Amniotic stem cell (primary cell): ENCODE data around the gene ATRX.
"Not testable (repeated sequence)": the region's sequence is repeated elsewhere in the genome, so short reads cannot be mapped to it uniquely, and the experiment has no call there.

Experiments used
- DNase-seq: peaks from one replicate; lab custom pipeline; 2025; lab: John Stamatoyannopoulos, UW

ATRX gene

DNA sequence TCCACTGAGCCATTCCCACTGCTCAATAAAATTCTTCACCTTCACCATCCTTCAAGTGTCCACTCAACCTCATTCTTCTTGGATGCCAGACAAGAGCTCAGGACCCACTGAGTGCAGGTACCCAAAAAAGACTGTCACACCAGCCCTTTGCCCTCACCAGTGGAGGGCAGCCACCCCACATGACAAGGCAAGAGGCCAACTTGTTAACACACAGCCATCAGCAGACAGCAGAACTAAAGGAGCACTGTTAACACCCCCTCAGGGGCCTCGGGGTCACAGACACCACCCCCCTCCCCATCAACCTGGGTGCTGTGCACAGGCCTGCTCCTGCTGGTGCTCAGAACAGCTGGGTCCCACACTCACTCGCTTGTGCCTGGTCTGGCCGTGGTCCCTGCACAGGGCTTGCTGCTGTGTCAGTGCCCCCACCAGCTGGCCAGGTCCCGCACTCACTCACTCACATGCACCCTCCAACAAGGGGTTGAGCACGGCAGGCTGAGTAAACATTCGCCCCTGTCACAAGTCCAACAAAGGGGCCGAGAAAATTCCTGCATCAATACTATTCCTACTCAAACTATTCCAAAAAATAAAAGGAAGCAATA, 54.1 kb downstream of the ATRX start:
- DNase-seq: no peak

DNA sequence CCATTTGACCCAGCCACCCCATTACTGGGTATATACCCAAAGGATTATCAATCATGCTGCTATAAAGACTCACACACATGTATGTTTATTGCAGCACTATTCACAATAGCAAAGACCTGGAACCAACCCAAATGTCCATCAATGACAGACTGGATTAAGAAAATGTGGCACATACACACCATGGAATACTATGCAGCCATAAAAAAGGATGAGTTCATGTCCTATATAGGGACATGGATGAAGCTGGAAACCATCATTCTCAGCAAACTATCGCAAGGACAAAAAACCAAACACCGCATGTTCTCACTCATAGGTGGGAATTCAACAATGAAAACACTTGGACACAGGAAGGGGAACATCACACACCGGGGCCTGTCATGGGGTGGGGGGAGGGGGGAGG, 59.9 kb downstream of the ATRX start:
- DNase-seq: not testable (repeated sequence)

DNA sequence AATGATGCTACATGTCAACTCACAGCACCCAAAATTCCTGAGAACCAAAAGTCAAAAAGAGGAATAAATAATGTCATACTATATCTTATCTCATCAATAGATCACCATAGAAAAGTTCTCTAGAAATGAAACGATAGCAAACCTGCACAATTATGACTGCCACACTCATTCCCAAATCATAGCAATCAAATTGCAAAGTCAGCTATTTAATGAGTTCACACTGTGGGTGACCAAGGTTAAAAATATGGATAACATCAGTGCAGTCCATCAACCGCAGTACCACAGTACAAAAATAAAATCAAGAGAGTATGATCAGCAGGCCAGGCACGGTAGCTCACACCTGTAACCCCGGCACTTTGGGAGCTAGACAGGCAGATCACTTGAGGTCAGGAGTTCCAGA, 62.3 kb downstream of the ATRX start:
- no peak for DNase-seq

DNA sequence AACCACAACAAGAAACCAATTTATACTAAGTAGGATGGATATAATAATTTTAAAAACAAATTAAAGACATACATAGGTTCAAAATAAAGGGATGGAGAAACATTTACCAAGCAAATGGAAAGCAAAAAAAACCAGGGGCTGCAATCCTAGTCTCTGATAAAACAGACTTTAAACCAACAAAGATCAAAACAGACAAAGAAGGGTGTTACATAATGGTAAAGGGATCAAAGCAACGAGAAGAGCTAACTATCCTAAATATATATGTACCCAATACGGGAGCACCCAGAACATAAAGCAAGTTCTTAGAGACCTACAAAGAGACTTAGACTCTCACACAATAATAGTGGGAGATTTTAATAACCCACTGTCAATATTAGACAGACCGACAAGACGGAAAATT, 66.6 kb downstream of the ATRX start:
- DNase-seq: no peak

DNA sequence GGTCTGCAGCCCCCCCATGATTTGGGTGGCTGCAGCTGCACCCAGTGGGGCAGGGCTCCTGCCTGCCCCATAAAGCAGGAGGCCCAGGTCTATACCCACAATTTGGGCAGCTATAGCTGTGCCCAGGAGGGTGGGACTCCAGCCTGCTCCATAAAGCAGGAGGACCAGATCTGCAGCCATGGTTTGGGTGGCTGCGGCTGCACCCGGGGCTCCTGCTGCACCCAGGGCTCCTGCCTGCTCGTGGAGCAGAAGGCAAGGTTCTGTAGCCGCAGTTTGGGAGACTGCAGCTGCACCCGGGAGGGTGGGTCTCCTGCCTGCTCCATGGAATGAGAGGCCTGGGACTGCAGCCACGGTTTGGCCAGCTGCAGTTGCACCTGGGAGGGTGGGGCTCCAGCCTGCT, 81.1 kb downstream of the ATRX start:
- no peak for DNase-seq

DNA sequence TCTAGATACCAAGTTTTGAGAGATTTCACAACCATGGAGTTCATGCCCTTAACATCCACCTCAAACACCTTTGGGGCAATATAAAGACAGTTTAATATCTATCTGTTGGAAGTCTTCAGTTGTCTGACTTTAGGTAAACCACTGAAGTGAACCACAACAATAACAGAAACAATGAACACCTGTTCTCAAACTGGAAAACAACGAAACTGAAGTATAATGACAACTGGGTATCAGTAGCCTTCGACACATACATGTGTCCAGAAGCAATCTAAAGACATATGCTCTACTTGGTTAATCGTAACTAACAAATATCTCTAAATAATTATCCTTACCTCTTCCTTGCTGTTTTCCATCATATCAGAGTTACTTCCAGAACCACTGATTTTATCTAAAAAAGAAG, 87.8 kb downstream of the ATRX start:
- DNase-seq: no peak

DNA sequence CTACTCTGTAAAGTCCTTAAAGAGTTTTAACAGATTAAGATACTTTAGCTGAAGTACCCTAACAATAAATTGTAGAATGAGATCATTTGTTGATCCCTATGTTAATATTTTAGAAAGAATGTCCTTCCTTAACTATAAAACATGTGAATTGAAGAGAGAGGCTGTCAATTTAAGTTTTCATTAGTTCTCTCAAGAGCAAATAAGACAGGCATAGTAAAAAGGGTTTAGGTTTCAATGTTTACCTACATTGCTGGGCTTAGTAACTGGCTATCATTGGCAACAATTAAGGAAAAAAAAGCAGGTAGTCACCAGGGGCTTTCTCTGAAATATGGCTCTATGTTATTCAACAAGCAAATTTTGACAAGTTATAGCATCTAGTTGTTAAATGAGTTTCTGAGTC, 91.5 kb downstream of the ATRX start:
- DNase-seq: no peak

DNA sequence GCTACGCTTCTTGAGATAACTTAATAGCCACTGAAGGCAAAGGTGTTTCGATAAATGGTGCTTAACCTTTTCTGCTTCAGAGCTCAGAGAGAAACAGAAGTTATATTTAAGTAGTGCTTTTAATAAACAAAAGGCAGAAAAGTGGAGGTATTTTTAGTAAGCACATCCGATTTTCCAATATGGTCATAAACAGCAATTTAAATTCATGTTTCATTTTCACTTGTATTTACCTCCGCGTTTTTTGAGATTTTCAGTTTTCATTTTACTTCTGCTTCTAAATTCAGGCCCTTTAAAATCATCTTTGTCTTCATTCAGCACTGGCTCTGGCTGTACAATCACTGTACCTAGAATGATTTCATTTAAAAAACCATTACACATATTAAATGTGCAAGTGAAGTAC, 92.4 kb downstream of the ATRX start:
- no peak for DNase-seq

DNA sequence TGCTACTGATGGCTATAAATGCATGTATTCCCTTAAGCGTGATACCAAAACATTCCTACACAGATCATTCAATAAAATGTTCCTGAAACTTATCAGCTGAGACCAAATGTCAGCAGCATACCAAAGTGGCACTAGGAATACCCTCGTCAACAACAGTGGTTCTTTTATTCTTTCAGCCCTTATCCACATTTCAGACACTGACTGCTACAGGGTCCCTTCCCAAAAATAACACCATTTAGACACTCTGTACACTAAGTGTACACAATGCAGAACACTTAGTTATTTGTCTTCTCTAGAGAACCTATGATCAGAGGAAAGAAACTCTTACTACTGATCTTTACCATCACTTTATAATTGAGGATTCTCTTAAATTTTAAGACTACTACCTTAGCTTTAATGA, 94.1 kb downstream of the ATRX start:
- no peak for DNase-seq

DNA sequence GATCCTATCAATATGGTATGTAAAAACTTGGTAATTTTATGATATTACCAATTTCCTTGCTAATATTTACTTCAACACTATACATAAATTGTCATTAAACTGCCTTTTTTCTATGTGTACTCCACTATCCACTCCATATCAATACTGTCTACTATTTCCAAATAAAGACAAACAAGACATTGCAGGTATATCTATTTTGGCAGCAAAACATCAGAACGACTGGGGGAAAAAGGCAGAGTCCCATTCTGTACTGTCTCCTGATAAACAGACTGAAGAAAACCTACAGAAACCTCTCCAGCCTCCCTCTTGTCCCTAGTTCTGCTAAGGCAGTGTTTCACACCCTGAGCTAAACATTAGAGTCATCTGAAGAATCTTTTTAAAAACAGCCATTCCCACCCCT, 96.6 kb downstream of the ATRX start:
- DNase-seq: no peak

DNA sequence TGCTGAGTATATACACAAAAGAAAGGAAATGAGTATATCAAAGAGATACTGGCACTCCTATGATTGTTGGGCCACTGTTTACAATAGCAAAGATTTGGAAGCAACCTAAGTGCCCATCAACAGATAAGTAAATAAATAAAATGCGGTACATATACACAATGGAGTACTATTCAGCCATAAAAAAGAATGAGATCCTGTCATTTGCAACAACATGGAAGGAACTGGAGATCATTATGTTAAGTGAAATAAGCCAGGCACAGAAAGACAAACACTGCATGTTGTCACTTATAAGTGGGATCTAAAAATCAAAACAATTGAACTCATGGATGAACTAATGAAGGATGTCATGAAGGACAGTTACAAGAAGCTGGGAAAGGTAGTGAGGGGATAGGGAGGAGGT, 100.3 kb downstream of the ATRX start:
- DNase-seq: not testable (repeated sequence)

DNA sequence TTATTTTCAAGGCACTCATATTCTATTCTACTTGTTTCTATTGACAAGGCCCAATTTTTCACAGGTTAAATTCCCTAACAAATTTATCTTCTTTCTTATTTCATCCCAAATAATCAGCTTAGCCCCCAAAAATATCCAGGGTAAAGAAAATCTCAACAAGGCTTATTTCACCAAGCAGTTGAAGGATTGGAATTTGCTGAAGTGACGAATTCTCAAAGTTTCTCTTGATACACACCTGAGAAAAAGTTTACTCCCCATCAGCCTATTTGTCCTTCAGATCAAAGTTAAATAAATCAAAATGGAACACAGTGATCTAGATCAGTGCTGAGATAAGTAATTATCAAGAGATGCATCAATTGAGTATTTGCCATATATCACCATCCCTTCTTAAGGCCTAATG, 106.9 kb downstream of the ATRX start:
- DNase-seq: no peak

DNA sequence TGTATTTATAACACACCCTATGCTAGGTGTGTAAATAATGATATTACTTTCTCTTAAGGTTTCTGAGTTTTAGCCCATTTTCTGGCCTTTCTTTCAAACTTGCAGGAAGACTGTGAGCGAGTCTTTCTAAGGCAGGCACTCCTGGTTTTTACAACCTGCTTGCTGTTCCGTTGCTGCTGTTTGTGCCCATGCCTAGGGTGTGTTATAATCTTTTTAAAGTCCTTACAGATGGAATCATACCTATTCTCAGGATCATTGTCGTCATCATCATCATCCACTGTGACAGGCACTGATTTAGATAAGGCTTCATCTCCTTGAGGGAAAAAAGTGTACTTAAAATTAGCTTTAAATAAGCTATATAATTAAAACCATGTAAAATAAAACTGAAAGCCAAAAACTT, 110.0 kb downstream of the ATRX start:
- no peak for DNase-seq

DNA sequence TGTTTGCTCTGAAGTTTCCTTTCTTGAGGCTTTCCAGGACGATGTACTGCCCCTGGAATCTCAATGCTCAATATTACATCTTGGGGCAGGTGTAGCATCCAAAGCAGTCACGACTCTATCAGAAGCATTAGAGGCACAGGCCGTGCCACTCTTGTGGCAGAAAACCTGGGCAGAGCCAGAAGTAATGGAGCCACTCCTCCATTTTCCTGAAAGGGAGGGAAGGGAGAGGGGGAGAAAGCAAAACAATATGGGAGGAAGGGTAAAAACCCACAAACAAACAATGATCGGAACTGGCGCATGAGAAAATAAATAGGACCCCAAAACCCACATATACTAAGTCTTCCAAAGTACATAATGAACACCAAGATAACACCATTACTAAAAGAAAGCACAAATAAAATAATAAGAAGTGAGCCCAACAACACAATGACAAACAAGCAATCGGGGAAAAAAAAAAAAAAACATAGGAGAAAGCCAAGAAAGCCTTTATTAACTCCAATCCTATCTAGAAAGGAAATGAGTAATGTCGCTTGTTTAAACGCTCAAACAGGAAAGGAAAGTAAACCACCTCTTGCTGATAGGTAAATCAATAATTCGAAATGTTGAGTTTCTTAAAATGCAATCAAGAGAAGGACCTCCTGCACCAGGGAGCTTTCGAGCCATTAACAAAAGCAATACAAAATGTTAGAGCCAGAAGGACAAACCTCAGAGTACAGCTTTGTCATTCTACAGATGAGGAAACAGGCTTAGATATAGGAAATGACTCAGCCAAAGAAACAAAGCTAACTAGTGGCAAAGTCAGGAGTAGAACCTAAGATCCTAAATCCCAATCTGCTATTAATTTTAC, 117.4 kb downstream of the ATRX start:
- DNase-seq: no peak

DNA sequence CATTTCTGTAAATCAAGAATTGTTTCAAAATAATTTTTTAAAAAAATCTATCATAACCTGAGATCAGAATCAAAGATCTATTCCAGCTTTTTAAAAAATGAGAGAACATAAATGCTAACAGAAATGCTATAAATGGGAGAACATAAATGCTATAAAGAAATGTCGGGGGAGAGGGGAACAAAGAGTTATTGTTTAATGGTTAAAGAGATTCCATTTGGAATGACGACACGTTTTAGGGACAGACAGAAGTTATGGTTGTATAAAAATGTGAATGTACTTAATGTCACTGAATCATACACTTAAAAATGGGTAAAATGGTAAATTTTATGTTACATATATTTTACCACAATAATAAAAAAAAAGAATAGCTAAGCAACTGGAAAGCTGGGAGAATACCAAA, 127.1 kb downstream of the ATRX start:
- DNase-seq: no peak

DNA sequence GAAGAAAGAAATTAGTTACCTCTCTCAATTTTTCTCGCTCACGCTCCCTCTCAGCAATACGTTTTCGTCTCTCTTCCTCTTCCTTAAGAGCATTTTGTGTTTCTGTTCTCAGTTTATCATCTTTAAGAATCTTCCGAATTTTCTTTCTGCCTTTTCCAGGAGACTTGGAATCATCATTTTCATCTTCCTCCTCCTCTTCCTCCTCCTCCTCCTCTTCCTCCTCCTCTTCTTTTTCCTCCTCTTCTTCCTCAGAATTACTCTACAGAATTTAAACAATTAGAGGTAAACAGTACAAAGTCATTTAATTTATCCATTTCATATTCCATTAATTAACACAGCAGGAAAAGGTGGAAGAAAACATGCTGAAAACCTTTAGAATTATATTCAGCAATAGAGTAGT, 133.9 kb downstream of the ATRX start:
- no peak for DNase-seq

DNA sequence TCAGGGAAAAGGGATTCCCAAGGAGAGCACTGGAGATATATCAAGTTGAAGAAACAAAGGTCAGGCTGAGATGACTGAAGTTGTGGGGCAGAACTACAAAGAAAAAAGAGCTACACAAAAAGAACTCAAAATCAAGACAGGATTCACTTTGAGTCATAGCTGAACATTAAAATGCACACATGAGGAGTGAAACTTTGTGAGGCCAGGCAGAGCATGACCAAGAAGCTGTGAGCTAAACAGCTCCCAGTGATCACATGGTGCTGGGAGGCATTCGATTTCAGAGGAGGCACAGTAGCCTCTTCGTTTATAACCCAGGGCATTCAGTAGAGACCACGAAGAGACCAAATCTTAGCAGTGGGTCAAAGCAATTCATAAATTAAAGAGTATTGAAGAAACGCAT, 145.3 kb downstream of the ATRX start:
- DNase-seq: no peak

DNA sequence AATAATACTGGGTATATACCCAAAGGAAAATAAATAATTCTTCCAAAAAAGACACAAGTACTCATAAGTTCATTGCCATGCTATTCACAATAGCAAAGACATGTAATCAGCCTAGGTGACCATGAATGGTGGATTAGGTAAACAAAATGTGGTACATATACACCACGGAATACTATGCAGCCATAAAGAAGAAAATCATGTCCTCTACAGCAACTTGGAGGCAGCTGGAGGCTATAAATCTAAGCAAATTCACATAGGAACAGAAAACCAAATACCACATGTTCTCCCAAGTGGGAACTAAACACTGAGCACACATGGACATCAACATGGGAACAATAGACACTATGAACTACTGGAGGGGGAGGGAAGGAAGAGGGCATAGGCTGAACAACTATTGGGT, 146.2 kb downstream of the ATRX start:
- DNase-seq: no peak

DNA sequence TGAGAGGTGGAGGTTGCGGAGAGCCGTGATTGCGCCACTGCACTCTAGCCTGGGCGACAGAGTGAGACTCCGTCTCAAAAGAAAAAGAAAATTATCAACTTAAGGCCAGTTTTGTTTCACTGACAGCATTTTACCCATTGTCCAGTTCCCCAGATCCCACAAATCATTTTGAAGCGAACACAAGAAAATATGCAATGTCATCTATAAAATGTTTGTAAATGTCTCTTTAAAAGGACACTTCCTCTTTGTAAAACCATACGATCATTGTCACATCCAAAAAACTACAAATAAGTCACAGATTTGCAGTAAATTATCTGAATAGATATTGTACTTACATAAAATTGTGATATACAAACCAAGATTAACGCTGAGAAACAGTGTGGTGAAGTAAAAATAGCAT, 147.6 kb downstream of the ATRX start:
- no peak for DNase-seq

DNA sequence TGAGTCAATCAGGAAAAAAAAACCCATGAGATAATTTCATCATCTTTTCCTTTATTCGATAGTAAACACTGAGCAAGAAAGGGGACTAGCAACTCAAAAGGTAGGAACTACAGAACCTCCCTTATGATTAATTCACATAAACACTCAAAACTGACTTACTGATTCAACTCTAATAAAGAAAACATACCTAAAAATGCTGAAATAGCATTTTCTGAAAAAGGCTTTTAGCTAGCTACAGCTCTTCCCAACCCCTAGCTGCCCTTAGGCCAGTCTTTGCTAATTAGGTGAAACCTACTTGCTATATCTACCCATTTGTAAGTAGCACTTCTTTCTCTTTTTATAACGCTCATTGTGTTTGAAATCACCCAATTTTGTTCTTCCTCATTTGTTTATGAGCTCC, 150.6 kb downstream of the ATRX start:
- no peak for DNase-seq

DNA sequence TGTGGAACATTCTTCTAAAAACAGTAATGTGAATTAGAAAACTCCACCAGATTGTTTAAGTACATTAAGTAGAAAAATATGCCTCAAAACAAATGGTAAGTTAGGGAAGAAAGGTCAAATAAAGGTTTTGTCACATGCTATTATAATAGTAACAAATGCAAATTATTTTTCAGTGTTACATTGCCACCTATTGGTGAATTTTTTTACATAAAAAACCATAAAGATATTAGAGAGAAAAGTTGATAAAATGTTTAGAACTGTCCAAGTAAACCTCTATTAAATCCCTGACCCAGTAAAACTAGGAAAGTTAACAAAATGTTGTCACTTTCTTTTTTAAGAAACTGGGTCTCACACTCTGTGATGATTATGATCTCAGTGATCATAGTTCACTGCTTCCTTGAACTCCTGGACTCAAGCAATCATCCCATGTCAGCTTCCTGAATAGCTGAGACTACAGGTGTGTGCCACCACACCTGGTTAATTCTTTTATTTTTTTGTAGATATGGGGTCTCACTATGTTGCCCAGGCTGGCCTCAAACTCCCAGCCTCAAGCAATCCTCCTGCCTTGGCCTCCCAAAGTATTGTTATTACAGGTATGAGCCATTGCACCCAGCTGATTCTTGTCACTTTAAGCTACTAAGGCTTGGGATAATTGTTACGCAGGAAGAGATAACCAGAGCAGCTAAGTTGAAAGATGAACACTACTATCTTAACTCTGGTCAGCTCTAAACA, 157.6 kb downstream of the ATRX start:
- DNase-seq: no peak

DNA sequence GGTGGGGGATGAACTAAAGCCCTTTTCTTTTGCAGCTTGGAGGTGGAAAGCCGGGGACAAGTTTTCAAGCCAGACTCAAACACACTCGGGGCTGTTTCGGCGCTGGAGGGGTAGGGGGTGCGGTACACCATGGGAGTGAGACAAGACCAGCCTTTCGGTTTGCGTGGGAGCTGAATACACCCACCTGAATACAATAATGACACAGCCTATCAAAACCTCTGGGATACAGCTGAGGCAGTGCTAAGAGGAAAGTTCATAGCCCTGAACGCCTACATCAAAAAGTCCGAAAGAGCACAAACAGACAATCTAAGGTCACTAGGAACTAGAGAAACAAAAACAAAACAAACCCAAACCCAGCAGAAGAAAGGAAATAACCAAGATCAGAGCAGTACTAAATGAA, 163.3 kb downstream of the ATRX start:
- no peak for DNase-seq

DNA sequence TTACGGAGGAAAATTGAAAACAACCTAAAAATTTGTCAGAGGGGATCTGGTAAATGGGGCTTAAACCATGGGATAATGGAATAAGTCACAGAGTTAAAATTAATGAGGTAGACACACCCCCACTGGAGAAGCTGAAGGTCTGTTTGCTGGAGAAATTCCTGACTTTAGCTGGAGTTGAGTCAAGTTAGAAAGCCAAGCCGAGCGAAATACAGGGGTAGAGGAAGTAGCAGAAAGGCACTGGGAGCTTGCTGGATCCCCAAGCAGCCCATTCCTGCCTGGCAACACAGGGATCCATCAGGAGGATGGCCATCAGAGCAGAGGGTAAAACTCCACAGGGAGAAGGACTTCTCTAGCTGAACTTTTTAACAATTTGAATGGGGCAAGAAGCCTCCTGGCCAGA, 163.8 kb downstream of the ATRX start:
- no peak for DNase-seq
